GM19397 (cell line): ENCODE results near the gene ZNF222.
A peak's percentile ranks its signal among the peaks of the same experiment; 100 is the strongest.

Experiments
- ATAC-seq: cut with Tn5 transposase; IDR thresholded peaks from one replicate; pipeline ENCODE4 v1.9.1; 2021; ENCODE audit warnings: mild to moderate bottlenecking, moderate library complexity; ENCODE audit not compliant: unreplicated experiment

ZNF222 gene

GRCh38 chr19:44025217-44025936, at the start of gene ZNF222:
ZNF222 (plus strand) TSS chr19:44025379; CDS start chr19:44025437, 58 bp downstream.
- ATAC-seq: peak; percentile 91

GRCh38 chr19:43976732-43977131, 48.4 kb upstream of the ZNF222 start:
- no peak for ATAC-seq

GRCh38 chr19:43983544-43983911, 41.7 kb upstream of the ZNF222 start:
- ATAC-seq: peak; percentile 13

GRCh38 chr19:43983912-43984686, 41.1 kb upstream of the ZNF222 start, which contains the start of gene ZNF155:
ZNF155 (plus strand) TSS chr19:43984188; CDS start chr19:43988544, 4,356 bp downstream.
- peak; percentile 97 for ATAC-seq

GRCh38 chr19:43984687-43985000, 40.5 kb upstream of the ZNF222 start:
- ATAC-seq: no peak

- no peak for ATAC-seq
Measured at GRCh38 chr19:43997631-43998290, 27.4 kb upstream of the ZNF222 start.

- no peak for ATAC-seq
Measured at GRCh38 chr19:44002212-44002565, 23.0 kb upstream of the ZNF222 start.

DNA sequence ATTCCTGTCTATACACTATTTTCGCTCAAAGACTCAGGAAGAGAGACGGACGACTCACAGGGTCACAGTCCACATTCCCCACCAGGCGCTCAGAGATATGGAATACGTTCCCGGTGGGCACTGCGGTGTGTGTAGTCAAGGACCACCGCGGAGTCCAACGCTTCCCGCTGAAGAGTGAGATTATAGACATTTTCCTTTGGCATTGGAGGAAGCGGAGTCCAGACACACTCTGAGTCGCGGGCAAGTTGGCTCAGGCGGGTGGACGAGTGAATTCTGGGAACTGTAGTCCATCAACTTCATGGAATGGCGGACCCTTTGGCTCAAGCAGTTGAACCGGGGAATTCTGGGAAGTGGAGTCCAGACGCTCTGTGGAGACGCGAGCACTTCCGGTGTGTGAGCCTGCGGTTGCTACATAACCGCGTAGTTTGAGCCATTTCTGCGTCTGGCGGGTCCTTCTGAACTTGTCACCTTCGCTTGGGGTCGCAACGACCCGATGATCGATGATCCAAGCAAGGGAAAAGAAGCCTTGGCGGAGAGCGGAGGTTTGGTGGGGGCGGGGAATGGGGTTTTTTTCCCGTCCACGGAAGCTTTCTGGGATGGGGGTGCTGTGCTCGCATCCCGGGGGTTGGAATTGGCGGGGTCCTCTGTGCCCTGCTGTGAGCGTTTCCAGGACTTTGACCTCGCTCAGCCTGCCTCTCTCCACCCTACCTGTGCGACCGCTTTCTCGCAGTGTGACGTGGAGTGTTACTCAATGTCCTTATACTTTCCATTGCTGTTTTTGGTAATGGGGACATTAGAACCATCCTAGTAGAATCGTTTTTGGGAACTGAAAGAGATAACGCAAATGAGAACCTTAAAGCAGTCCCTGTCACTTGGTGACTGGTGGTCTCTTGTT, 22.4 kb upstream of the ZNF222 start, which contains the start of gene ZNF230:
ZNF230 (plus strand) TSS at position 392 of the 895 bp plus-strand sequence. CDS start 4,122 bp downstream, outside the sequence.
- peak; percentile 92 for ATAC-seq

DNA sequence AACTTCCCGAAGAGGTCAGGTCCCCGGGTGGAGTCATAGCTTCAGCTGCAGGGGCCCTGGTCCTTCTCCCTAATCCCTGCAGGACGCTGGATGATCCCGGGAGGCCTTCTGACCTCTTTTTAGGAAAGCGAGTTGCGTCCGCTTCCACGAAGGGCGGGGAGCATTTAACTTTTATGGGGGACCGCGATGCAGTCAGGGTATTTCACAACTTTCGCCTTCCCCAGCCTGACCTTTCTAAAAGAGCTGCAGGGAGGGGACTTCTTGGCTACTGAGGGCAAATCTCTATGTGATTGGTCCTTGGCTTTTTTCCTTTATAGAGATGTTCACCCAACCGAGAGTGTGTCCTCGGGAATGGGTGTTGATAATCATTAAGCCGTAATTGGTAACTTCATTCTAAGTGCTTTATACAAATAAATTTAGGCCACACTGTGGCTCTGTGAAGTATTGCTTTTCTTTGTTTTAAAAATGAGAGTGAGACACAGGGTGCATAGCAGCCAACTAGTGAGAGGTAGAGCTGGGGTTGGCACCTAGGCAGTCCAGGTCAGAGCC, 21.6 kb upstream of the ZNF222 start:
- ATAC-seq: peak; percentile 17

DNA sequence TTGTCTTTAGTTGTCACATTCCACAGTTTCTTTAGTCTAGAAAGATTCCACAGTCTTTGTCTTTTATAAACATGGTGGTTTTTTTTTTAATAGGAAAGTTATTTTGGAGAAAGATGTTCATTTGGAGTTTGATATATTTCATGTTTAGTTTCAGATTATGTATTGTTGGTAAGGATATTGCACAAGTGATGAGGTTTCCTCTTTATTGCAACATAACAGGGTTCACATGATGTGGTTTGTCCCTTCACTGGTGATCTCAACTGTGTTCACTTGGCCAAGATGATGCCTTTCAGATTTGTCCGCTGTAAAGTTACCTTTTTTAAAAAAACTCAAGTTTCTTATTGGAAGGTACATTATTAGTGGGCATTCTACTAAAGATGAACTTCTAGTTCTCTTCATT, 19.2 kb upstream of the ZNF222 start:
- ATAC-seq: no peak

DNA sequence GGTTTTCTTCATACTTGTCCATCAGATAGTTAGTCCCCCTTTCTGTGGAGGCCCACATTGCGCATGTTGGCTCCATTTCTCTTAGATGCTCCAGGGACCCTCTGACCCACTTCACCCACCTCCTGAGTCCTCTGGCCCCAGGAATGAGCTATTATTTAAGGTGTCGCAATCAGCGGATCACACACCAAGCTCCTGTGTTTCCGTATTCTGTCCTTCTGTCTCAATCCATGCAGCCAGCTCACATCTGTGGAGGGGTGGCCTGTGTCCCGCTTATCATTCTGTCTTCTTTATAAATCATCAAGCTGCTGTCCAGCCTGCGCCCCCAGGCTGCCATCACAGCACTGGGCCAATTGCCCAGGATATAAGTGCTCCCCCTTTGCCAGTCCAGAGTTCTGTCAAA, 17.7 kb upstream of the ZNF222 start:
- ATAC-seq: no peak

DNA sequence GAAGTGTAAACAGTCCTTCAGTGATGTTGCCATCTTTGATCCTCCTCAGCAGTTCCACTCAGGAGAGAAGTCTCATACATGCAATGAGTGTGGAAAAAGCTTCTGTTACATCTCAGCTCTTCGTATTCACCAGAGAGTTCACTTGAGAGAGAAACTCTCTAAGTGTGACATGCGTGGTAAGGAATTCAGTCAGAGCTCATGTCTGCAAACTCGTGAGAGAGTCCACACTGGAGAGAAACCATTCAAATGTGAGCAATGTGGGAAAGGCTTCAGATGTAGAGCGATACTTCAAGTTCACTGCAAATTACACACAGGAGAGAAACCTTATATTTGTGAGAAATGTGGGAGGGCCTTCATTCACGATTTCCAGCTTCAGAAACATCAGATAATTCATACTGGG, 14.7 kb upstream of the ZNF222 start:
- ATAC-seq: no peak

- no peak for ATAC-seq
Measured at GRCh38 chr19:44019498-44019897, 5.7 kb upstream of the ZNF222 start.

DNA sequence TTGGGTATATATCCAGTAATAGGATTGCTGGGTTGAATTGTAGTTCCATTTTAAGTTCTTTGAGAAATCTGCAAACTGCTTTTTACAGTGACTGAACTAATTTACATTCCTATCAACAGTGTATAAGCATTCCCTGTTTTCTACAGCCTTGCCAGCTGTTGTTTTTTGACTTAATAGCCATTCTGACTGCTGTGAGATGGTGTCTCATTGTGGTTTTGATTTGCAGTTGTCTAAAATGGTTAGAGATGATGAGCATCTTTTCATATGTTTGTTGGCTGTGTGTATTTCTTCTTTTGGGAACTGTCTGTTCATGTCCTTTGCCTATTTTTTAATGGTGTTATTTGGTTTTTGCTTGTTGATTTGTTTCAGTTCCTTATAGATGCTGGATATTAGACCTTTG, 4.0 kb upstream of the ZNF222 start:
- ATAC-seq: no peak

GRCh38 chr19:44024900-44025216, 321 bp upstream of the ZNF222 start:
- no peak for ATAC-seq

- ATAC-seq: no peak
Measured at GRCh38 chr19:44026622-44027021, 1.4 kb downstream of the ZNF222 start.

DNA sequence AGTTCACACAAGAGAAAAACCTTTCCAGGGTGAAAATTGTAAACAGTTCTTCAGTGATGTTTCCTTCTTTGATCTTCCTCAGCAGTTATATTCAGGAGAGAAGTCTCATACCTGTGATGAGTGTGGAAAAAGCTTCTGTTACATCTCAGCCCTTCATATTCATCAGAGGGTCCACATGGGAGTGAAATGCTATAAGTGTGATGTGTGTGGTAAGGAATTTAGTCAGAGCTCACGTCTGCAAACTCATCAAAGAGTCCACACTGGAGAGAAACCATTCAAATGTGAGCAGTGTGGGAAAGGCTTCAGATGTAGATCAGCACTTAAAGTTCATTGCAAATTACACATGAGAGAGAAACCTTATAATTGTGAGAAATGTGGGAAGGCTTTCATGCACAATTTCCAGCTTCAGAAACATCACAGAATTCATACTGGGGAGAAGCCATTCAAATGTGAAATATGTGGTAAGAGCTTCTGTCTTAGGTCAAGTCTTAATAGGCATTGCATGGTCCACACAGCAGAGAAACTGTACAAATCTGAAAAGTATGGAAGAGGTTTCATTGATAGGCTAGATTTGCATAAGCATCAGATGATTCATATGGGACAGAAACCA, 6.9 kb downstream of the ZNF222 start:
- no peak for ATAC-seq

- ATAC-seq: no peak
Measured at GRCh38 chr19:44042147-44042546, 17.0 kb downstream of the ZNF222 start.

DNA sequence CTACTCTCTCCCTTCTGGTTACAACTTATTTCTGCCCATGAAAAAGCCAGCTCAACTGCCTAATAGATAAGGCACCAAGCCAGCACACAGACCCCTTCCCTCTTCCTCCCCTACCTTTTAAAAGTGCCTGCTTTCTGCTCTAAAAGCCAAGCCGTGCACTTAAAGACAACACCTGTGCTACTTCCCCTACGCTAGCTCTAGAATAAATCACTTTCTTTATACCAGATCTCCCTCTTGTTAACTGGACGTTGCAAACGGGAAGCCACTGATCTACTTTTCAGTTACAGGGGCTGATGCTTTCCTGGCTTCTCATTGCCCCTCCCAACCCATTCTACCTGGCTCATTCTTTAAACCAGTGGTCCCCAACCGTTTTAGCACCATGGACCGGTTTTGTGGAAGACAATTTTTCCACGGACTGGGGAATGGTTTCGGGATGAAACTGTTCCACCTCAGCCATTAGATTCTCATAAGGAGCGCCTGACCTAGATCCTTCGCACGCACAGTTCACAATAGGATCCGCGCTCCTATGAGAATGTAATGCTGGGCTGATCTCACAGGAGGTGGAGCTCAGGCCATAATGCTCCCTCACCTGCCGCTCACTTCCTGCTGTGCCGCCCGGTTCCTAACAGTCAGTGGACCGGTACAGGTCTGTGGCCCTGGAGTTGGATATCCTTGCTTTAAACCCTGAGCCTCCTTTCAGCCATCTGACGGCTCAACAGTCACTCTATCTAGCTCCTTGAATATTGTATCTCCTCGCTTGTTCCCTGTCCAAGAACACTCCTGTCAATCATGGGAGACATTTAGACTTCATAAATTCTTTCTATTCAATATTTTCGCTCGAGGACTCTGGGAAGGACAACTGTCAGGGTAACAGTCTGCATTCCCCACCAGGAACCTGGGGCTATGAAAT, 25.8 kb downstream of the ZNF222 start:
- ATAC-seq: peak; percentile 12
